Measurements from ENCODE around the gene CCDC124.

Gene CCDC124

DNA sequence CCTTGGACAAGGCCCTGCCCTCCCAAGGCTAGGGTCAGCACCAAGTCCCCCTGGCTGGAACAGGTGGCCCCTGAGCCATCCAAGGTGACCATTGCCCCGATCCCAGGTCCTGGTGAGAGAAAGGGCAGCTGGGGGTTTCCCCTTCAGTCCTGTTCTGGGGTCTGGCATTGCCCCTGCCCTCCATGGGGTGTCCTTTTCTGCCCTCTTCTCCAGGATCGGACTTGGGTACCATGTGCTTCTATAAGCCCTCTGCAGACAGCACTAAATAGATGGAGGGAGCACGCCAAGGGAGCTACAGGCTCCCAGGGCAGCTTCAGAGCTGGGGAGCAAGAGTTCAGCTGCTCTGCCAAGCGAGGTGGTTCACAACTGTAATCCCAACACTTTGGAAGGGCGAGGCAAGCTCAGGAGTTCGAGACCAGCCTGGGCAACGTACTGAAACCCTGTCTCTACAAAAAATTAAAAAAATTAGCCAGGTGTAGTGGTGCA lies 20.5 kb downstream of the CCDC124 start:
- no peak for DNase-seq (ENCODE audit: low read depth)

DNA sequence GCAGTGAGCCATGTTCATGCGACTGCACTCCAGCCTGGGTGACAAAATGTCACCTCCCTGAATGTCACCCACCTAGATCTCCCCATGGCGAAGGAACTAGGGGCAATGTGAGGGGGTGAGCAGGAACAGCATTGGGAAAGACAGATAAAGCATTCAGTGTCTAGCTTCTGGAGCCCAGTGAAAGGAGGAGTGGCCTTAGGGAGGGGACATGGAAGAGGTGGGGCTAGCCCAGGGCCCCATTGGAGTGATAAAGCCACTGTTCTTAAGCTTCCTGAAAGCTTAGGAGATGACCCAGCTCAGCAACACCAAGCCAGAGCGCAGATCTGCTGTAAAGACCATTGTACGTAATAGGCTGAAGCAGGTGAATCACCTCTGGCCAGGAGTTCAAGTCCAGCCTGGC lies 21.1 kb downstream of the CCDC124 start:
- DNase-seq (ENCODE audit: low read depth) = no peak

DNA sequence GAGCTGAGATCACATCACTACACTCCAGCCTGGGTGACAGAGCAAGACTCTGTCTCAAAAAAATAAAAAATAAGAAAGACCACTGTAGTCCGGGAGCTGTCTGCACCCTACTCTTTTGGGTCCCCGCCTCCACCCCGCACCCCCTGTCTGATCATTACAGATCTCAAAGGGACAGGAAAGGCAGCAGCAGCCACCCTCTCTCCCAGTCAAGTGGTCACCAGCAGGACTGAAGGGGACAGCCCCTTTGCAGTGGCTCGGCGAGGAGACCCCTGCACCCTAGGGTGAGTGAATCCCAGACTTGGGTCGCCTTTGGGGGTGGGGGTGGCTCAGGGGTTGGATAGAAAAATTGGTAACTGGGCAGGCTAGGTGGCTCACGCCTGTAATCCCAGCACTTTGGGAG lies 21.6 kb downstream of the CCDC124 start:
- DNase-seq (ENCODE audit: low read depth) = no peak

GRCh38 chr19:17957149-17957849 lies 24.5 kb downstream of the CCDC124 start:
- DNase-seq (ENCODE audit: low read depth) = no peak

- DNase-seq (ENCODE audit: low read depth) = no peak
Observed at GRCh38 chr19:17957885-17958284, 25.1 kb downstream of the CCDC124 start.

DNA sequence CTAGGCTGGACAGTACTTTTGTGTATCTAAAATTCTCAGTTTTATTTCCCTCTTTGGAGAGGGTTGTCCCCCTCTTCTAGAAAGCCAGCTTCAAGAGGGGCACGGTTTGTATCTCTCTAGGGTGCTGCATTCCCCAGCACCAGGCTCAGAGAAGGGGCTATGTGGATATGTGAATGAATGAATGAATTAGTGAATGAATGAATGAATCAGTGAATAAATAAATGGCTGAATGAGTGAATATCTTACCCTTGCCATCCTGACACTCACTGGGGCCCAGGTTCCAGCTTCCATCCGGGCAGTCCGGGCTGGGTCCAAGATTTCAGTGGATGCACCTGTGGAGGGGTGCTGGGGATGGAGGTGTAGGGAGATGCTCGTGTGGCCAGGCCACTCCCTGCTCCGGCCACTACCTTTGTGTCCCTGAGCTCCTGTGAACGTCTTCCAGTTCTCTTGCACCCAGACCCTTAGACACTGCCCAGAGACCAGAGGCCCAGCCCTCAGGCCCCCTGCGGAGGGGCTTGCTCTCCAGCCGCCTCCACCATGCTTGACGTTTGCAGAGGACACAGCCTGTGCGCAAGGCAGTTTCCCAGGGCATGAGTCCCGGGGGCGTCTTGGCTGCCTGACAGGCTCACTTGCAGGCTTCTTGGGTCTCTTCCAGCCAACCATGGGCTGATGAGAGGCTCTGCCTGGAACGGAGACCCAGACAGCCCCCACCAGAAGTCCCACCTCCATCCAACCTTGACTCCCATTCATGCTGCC lies 31.3 kb downstream of the CCDC124 start:
- DNase-seq (ENCODE audit: low read depth) = no peak

- no peak for DNase-seq (ENCODE audit: low read depth)
Observed at GRCh38 chr19:17965370-17966128, 32.7 kb downstream of the CCDC124 start.

GRCh38 chr19:17966129-17966483 lies 33.3 kb downstream of the CCDC124 start:
- no peak for DNase-seq (ENCODE audit: low read depth)

DNA sequence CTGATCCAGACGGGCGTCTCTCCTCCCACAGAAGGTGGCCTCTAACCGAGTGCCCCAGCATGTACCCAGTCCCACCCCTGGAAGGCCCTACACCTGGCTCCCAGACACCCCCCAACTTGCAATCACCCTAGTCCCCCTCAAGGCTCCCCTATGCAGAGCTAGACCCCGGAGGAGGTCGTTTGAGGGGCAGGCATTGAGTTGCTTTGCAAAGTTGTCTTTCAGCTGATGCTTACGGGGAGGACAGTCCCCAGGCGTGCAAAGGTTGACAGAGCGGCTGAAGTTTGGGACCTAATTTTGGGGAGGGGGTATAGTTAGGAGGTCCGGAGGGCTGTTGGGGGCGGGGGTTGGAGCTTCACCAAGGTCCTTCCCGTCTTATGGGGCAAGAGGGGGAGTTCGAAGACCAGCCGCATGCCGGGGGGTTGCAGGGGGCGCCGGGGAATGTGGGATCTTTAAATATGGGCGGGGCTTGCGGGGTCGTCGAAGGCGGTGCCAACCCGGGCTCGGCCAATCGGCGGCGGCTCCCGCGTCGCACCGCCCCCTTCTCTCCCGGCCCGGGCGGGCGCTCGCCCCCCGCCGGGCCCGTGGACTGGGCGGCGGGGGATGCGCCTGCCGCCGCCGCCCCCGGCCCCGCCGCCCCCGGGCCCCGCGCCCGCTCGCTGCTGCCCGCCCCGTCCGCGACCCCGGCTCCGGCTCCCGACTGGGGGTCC lies 33.9 kb downstream of the CCDC124 start, which contains the start of gene KCNN1:
KCNN1 (plus strand) TSS at position 558 of the 707 bp plus-strand sequence. CDS start 6,782 bp downstream, outside the sequence.
- no peak for DNase-seq (ENCODE audit: low read depth)

GRCh38 chr19:17967257-17968051 lies 34.6 kb downstream of the CCDC124 start:
- no peak for DNase-seq (ENCODE audit: low read depth)

DNA sequence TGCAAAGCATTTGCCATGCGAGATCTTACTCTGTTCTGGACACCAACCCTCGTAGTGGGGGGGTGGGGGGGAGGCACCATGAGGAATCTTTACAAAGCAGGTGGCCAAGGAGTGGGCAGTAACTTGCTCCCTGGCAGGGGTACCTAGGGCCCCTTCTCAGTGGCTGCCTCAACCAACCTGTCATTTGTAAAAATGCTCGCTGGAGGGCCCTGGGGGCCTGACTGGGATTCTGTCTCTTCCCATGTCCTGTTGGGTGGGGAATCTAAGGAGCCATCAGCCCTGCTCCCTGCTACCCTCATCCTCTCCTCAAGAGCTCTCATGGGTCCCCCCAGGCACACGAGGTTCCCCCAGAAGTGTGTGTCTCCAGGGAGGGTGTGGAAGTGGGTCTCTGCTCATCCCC lies 35.5 kb downstream of the CCDC124 start:
- no peak for DNase-seq (ENCODE audit: low read depth)

- DNase-seq (ENCODE audit: low read depth) = no peak
Observed at GRCh38 chr19:17969096-17969792, 36.4 kb downstream of the CCDC124 start.

DNA sequence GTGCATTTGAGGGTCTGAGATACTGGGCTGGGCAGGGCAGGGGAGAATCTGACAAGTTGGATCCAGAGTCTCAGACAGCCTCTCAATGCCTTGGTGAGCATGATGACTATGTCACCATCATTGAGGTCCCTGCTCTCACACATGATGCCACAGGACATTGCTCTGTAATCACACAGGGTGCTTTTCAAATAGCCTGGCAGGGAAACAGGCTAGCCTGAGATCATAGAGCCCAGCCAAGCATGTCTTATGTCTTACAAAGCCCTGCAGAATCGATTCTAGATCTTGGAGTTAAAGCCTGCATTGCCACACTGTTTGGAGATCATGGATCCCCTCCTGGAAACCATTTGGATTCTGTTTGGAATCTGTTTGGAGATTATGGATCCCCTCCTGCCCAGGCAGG lies 39.4 kb downstream of the CCDC124 start:
- no peak for DNase-seq (ENCODE audit: low read depth)

DNA sequence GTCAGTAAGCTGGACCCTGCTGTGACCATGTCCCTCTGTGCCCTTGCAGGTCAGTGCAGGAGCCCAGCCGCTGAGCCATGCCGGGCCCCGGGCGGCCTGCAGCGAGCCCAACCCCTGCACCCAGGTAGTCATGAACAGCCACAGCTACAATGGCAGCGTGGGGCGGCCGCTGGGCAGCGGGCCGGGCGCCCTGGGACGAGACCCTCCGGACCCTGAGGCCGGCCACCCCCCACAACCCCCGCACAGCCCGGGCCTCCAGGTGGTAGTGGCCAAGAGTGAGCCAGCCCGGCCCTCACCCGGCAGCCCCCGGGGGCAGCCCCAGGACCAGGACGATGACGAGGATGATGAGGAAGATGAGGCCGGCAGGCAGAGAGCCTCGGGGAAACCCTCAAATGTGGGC lies 40.9 kb downstream of the CCDC124 start:
- DNase-seq (ENCODE audit: low read depth) = no peak

DNA sequence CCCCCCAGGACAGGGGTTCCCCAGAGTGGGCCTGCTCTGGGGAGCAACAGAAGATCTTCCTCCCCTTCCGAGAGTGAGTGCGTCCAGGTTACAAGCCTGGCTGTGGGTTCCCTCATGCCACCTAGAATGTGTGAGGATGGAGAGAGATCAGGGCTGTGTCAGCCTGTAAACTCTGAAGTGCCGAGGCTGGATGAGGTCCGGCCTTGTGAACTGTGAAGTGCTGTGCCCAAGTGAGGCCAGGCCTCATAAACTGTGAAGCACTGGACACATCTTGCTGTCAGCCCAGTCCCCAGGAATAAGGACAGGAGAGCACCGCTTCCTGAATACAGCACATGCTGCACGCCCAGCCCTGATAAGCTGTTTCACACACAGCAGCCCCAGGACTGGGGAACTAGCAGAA lies 41.7 kb downstream of the CCDC124 start:
- DNase-seq (ENCODE audit: low read depth) = no peak

DNA sequence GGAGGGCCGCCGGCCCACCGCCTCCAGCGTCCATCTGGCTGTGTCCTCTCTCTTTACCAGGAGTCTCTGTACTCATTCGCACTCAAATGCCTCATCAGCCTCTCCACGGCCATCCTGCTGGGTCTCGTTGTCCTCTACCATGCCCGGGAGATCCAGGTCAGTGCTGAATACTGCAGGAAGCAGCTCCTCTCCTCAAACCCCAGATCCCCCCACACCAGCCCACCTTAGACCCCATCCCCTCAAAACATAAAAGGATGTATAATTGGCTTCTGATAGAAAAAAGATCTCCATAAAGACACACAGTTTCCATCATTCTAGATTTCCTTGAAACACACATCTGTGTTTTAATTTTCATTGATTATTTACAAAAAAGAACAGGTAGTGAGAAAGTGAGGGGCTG lies 42.2 kb downstream of the CCDC124 start:
- DNase-seq (ENCODE audit: low read depth) = no peak

- no peak for DNase-seq (ENCODE audit: low read depth)
Observed at GRCh38 chr19:17977021-17977420, 44.2 kb downstream of the CCDC124 start.

DNA sequence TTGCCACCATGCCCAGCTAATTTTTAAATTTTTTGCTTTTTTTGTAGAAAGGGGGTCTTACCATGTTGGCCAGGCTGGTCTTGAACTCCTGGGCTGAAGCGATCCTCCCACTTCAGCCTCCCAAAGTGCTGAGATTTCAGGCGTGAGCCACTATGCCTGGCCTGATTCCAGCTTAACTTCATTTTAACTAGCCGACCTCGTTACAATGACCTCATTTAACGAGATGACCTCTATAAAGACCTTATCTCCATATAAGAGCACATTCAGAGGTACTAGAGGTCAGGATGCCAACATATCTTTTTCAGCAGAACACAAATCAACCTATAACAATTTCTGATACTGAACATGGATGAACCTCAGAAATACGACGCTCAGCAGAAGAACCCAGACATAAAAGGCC lies 44.7 kb downstream of the CCDC124 start:
- DNase-seq (ENCODE audit: low read depth) = no peak

GRCh38 chr19:17981611-17982010 lies 48.8 kb downstream of the CCDC124 start:
- no peak for DNase-seq (ENCODE audit: low read depth)

GRCh38 chr19:17982430-17982829 lies 49.6 kb downstream of the CCDC124 start:
- no peak for DNase-seq (ENCODE audit: low read depth)

All from stimulated activated CD8-positive, alpha-beta memory T cell treated with anti-CD3 and anti-CD28 coated beads, Interleukin-15, amount 100 ng/mL, for 1 hour (primary cell).